ENCODE data around the gene JPH2. TPM values are rescaled to one million over a fixed set of nuclear protein-coding genes. Genes with fewer than 3 reads are reported as not detected.

The JPH2 gene
- total RNA-seq, 1 experiment from 2014 or later: 14.7 TPM

- TF ChIP-seq, protein P1, sequence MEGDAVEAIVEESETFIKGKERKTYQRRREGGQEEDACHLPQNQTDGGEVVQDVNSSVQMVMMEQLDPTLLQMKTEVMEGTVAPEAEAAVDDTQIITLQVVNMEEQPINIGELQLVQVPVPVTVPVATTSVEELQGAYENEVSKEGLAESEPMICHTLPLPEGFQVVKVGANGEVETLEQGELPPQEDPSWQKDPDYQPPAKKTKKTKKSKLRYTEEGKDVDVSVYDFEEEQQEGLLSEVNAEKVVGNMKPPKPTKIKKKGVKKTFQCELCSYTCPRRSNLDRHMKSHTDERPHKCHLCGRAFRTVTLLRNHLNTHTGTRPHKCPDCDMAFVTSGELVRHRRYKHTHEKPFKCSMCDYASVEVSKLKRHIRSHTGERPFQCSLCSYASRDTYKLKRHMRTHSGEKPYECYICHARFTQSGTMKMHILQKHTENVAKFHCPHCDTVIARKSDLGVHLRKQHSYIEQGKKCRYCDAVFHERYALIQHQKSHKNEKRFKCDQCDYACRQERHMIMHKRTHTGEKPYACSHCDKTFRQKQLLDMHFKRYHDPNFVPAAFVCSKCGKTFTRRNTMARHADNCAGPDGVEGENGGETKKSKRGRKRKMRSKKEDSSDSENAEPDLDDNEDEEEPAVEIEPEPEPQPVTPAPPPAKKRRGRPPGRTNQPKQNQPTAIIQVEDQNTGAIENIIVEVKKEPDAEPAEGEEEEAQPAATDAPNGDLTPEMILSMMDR (IDR thresholded peaks at IDR 0.05; ENCODE audit: unreplicated experiment): no peak
- no TSS peak for BruUV-seq (replicated peaks)
- Mint-ChIP-seq H3K4me1 (ENCODE audit: insufficient read depth, unreplicated experiment) (no peaks in the 10 kb centered on the region), H3K27ac (ENCODE audit: low read depth, unreplicated experiment) (no peak overlapping the region), H3K4me3 (ENCODE audit: unreplicated experiment) (no peak overlapping the region), H3K9me3 (ENCODE audit: unreplicated experiment) (no peaks in the 10 kb centered on the region), H3K27me3 (ENCODE audit: insufficient read depth, unreplicated experiment) (no peaks in the 10 kb centered on the region), H3K36me3 (ENCODE audit: insufficient read depth, unreplicated experiment) (peaks cover 6% of the 10 kb centered on the region)
- POLR2A ChIA-PET: interaction anchor here (0.5 to 0.6 kb wide), 2 partner anchors 218 to 225 kb away, joined by 3 to 4 read pairs; no protein-coding TSS in a partner anchor
- CTCF ChIA-PET: interaction anchor here (0.6 to 3.3 kb wide), 4 partner anchors 9 to 1657 kb away, joined by 3 to 24 read pairs (median 4); no protein-coding TSS in a partner anchor
- intact Hi-C loops (cut with micrococcal nuclease): no loop called here
- DNase-seq (ENCODE audit: unreplicated experiment): peak; percentile 23
These were observed 112.5 kb downstream of the JPH2 start for GRCh38 chr20:44074252-44075151.

GRCh38 chr20:44073675-44074071, 113.3 kb downstream of the JPH2 start:
- Mint-ChIP-seq H3K27ac (ENCODE audit: low read depth, unreplicated experiment) (no peak overlapping the region), H3K4me1 (ENCODE audit: insufficient read depth, unreplicated experiment) (no peaks in the 10 kb centered on the region), H3K4me3 (ENCODE audit: unreplicated experiment) (no peak overlapping the region), H3K9me3 (ENCODE audit: unreplicated experiment) (no peaks in the 10 kb centered on the region), H3K36me3 (ENCODE audit: insufficient read depth, unreplicated experiment) (peaks cover 6% of the 10 kb centered on the region), H3K27me3 (ENCODE audit: insufficient read depth, unreplicated experiment) (no peaks in the 10 kb centered on the region)
- ChIA-PET POLR2A (interaction anchor here (0.6 kb wide), 1 partner anchor 217 kb away, joined by 4 read pairs; no protein-coding TSS in a partner anchor), CTCF (interaction anchor here (1.0 to 3.3 kb wide), 2 partner anchors 37 to 323 kb away, joined by 3 to 24 read pairs; no protein-coding TSS in a partner anchor)
- no TSS peak for BruUV-seq (replicated peaks)
- intact Hi-C loops (cut with micrococcal nuclease): no loop called here
- TF ChIP-seq, protein P1 (IDR thresholded peaks at IDR 0.05; ENCODE audit: unreplicated experiment): no peak
- no peak for DNase-seq (ENCODE audit: unreplicated experiment)

- intact Hi-C loops (cut with micrococcal nuclease): no loop called here
- CTCF ChIA-PET: interaction anchor here (1.0 to 3.5 kb wide), 2 partner anchors 19 to 323 kb away, joined by 4 to 33 read pairs; no protein-coding TSS in a partner anchor
- H3K9me3 Mint-ChIP-seq (ENCODE audit: unreplicated experiment): no peaks in the 10 kb centered on the region
These were observed 113.8 kb downstream of the JPH2 start for GRCh38 chr20:44073011-44073674.

More at GRCh38 chr20:44073011-44073674, 113.8 kb downstream of the JPH2 start:
- H3K27me3 Mint-ChIP-seq (ENCODE audit: insufficient read depth, unreplicated experiment): no peaks in the 10 kb centered on the region
- peaks cover 2% of the 10 kb centered on the region for H3K36me3 Mint-ChIP-seq (ENCODE audit: insufficient read depth, unreplicated experiment)
- TF ChIP-seq, protein P1 (IDR thresholded peaks at IDR 0.05; ENCODE audit: unreplicated experiment): no peak
- POLR2A ChIA-PET: no interaction called here
- H3K27ac Mint-ChIP-seq (ENCODE audit: low read depth, unreplicated experiment): no peak overlapping the region
- BruUV-seq (replicated peaks): no TSS peak
- DNase-seq (ENCODE audit: unreplicated experiment): no peak
- no peaks in the 10 kb centered on the region for H3K4me1 Mint-ChIP-seq (ENCODE audit: insufficient read depth, unreplicated experiment)
- no peak overlapping the region for H3K4me3 Mint-ChIP-seq (ENCODE audit: unreplicated experiment)
